ENCODE data around the gene LRRC51.

GRCh38 chr11:72081184-72081644 is 564 bp downstream of the LRRC51 start:
- TF ChIP-seq CTCF (conservative IDR thresholded peaks at IDR 0.05 in 1 of 2, IDR thresholded peaks at IDR 0.05 in 1 of 2; ENCODE audit: low read depth in 1 of 2, low read length in 2 of 2) (no peak), EZH2 (IDR thresholded peaks at IDR 0.05; ENCODE audit: low read length, missing control alignments) (no peak)
